ENCODE measurements around the gene SLC36A3. TPM values are rescaled to one million over a fixed set of nuclear protein-coding genes. Genes with fewer than 3 reads are reported as not detected.

SLC36A3 gene
- total RNA-seq, 1 experiment from 2014 or later = not detected

- no peaks in the 10 kb centered on the region for H3K9me3 ChIP-seq (ENCODE audit: control insufficient read depth in 1 of 2, insufficient read depth in 1 of 2, low read depth in 1 of 2, low read length in 2 of 2)
- intact Hi-C loops (cut with micrococcal nuclease) = loop anchor here (10.0 kb wide), 1 partner anchor 459 kb away; no protein-coding TSS in a partner anchor
- ChIA-PET CTCF (interaction anchor here (0.7 to 1.0 kb wide), 2 partner anchors 12 to 366 kb away, joined by 3 read pairs; no protein-coding TSS in a partner anchor), RAD21 (ENCODE audit: low non-redundant PET in 1 of 2, low total read pairs in 2 of 2, uncharacterized antibody in 2 of 2, unreplicated experiment in 2 of 2) (no interaction called here), POLR2A (no interaction called here)
- no TSS peak for BruUV-seq (replicated peaks)
- no peak overlapping the region for H3K4me2 ChIP-seq (ENCODE audit: low read length)
- H3K4me3 ChIP-seq (replicated peaks in 1 of 2; ENCODE audit: low read depth in 1 of 2, low read length in 2 of 2) = no peak overlapping the region
- no peak overlapping the region for H2AFZ ChIP-seq (ENCODE audit: low read depth, low read length, poor library complexity, severe bottlenecking)
- H3K27ac ChIP-seq (ENCODE audit: low read depth, low read length) = no peak overlapping the region
- no peaks in the 10 kb centered on the region for H4K20me1 ChIP-seq (ENCODE audit: insufficient read depth)
- TF ChIP-seq POLR2A (IDR thresholded peaks at IDR 0.05; ENCODE audit: borderline replicate concordance, extremely low read depth, insufficient read depth, insufficient read length) = no peak
- TF ChIP-seq ATF3 (IDR thresholded peaks at IDR 0.05) = no peak
- TF ChIP-seq RAD21 (IDR thresholded peaks at IDR 0.05; ENCODE audit: low read depth) = no peak
- no peak for TF ChIP-seq REST (IDR thresholded peaks at IDR 0.05; ENCODE audit: low read depth)
- TF ChIP-seq EZH2phosphoT487 (IDR thresholded peaks at IDR 0.05; ENCODE audit: borderline replicate concordance) = no peak
- TF ChIP-seq TCF7L2 (IDR thresholded peaks at IDR 0.05; ENCODE audit: borderline replicate concordance, extremely low read depth, insufficient read depth, insufficient read length) = no peak
- no peak for TF ChIP-seq EZH2 (IDR thresholded peaks at IDR 0.05)
- no peak for TF ChIP-seq ZNF274 (IDR thresholded peaks at IDR 0.05; ENCODE audit: low read depth, low read length)
- no peak for TF ChIP-seq CEBPB (IDR thresholded peaks at IDR 0.05; ENCODE audit: low read depth)
- TF ChIP-seq YY1 (IDR thresholded peaks at IDR 0.05; ENCODE audit: extremely low read depth, insufficient replicate concordance, low read depth, low read length) = no peak
- no peak for TF ChIP-seq EGR1 (IDR thresholded peaks at IDR 0.05; ENCODE audit: low read depth)
- TF ChIP-seq SIN3A (IDR thresholded peaks at IDR 0.05; ENCODE audit: low read depth) = no peak
- no peak for TF ChIP-seq ZBTB33 (IDR thresholded peaks at IDR 0.05; ENCODE audit: extremely low read depth, insufficient replicate concordance, low read length)
- TF ChIP-seq FOSL1 (IDR thresholded peaks at IDR 0.05; ENCODE audit: low read depth) = no peak
- no peak for TF ChIP-seq ZFX (IDR thresholded peaks at IDR 0.05)
- TF ChIP-seq CBX3 (IDR thresholded peaks at IDR 0.05; ENCODE audit: low read depth) = no peak
- TF ChIP-seq JUND (IDR thresholded peaks at IDR 0.05) = no peak
- TF ChIP-seq CTCF (IDR thresholded peaks at IDR 0.05 in 2 of 3, conservative IDR thresholded peaks at IDR 0.05 in 1 of 3; ENCODE audit: borderline replicate concordance in 1 of 3, insufficient read depth in 1 of 3, low read depth in 2 of 3, low read length in 2 of 3) = no peak
- TF ChIP-seq POLR2AphosphoS5 (IDR thresholded peaks at IDR 0.05; ENCODE audit: low read depth, low read length) = no peak
- ATAC-seq (no peak), DNase-seq (ENCODE audit: low read depth, low spot score) (no peak)
- no peaks in the 10 kb centered on the region for H3K36me3 ChIP-seq (ENCODE audit: control insufficient read depth in 1 of 2, insufficient read depth in 2 of 2, low read length in 2 of 2)
- no peaks in the 10 kb centered on the region for H3K9me2 ChIP-seq (ENCODE audit: insufficient read depth)
- no peaks in the 10 kb centered on the region for H3K27me3 ChIP-seq (ENCODE audit: insufficient read depth, low read length)
- H3K9ac ChIP-seq (ENCODE audit: low read length) = no peak overlapping the region
- peaks cover 4 to 5% of the 10 kb centered on the region in 2 experiments; a peak in 3 of 4 replicates for H3K4me1 ChIP-seq (ENCODE audit: control insufficient read depth in 1 of 2, insufficient read depth in 2 of 2, low read length in 2 of 2)
- no peaks in the 10 kb centered on the region for H3K79me2 ChIP-seq (ENCODE audit: insufficient read depth, low read length)
These were observed 17.3 kb downstream of the SLC36A3 start for GRCh38 chr5:151286246-151286645.
